Measurements from ENCODE around the gene CYP46A1. TPM values are rescaled to one million over a fixed set of nuclear protein-coding genes. Genes with fewer than 3 reads are reported as not detected.

CYP46A1 gene
- total RNA-seq, 1 donor from 2014 or later = under 0.01 TPM

DNA sequence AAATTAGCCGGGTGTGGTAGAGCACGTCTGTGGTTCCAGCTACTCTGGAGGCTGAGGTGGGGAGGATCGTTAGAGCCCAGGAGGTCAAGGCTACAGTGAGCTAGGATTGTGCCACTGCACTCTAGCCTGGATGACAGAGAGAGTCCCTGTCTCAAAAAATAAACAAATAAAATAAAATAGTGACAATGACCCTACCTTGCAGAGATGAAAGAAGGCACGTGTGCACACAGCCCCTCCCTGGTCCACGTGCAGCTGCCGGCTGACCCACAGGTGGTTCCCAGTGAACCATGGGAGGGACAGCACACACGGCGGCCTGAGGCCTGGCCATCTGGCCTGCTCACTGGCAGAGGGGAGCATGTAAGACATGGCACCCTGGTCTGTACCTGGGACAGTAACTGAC, 34.5 kb upstream of the CYP46A1 start:
- H3K4me3 ChIP-seq (ENCODE audit: low read depth, low read length) = no peak overlapping the region
- DNase-seq (ENCODE audit: low read depth) = no peak
- TF ChIP-seq, protein P1, sequence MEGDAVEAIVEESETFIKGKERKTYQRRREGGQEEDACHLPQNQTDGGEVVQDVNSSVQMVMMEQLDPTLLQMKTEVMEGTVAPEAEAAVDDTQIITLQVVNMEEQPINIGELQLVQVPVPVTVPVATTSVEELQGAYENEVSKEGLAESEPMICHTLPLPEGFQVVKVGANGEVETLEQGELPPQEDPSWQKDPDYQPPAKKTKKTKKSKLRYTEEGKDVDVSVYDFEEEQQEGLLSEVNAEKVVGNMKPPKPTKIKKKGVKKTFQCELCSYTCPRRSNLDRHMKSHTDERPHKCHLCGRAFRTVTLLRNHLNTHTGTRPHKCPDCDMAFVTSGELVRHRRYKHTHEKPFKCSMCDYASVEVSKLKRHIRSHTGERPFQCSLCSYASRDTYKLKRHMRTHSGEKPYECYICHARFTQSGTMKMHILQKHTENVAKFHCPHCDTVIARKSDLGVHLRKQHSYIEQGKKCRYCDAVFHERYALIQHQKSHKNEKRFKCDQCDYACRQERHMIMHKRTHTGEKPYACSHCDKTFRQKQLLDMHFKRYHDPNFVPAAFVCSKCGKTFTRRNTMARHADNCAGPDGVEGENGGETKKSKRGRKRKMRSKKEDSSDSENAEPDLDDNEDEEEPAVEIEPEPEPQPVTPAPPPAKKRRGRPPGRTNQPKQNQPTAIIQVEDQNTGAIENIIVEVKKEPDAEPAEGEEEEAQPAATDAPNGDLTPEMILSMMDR (conservative IDR thresholded peaks at IDR 0.05; ENCODE audit: low read depth, low read length) = no peak

DNA sequence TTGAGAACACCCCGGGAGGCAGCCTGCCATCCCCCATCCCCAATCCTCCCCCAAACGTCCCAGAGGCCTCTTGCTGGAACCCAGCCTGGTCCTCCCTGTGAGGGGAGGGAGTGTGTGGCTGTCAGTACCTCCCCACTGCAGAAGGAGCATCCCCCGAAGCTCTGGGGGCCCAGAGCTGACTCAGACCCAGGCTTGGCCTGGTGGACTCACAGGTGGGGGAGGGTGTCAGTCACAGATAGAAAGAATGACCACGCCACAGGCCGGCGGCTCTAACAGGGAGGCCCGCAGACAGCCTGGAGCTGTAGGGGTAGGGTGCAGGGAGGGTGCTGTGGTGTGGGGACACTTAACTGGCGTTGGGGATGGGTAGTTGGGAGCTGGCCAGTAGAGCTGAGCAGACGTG, 33.9 kb upstream of the CYP46A1 start:
- TF ChIP-seq, protein P1 (conservative IDR thresholded peaks at IDR 0.05; ENCODE audit: low read depth, low read length) = no peak
- DNase-seq (ENCODE audit: low read depth) = no peak
- H3K4me3 ChIP-seq (ENCODE audit: low read depth, low read length) = no peak overlapping the region

DNA sequence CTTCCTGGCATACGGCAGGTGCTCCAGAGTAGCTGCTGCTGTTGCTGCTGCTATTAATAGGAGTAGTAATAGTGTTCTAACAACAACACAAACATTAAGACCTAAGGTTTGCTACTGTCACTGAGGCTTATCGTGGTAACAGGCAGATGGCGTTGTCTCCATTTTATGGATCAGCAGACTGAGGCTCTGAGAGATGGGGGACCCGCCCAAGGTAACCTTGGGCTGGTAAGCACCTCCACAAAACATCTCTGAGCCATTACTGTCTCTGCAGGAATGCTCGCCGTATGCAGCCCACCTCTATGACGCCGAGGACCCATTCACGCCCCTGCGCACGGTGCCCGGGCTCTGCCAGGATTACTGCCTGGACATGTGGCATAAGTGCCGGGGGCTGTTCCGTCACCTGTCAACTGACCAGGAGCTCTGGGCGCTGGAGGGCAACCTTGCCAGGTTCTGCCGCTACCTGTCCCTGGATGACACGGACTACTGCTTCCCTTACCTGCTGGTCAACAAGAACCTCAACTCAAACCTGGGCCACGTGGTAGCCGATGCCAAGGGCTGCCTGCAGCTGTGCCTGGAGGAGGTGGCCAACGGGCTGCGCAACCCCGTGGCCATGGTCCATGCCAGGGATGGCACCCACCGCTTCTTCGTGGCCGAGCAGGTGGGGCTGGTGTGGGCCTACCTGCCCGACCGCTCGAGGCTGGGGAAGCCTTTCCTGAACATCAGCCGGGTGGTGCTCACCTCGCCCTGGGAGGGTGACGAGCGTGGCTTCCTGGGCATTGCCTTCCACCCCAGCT, 31.9 kb upstream of the CYP46A1 start:
- no peak for DNase-seq (ENCODE audit: low read depth)
- TF ChIP-seq, protein P1 (conservative IDR thresholded peaks at IDR 0.05; ENCODE audit: low read depth, low read length) = no peak
- H3K4me3 ChIP-seq (ENCODE audit: low read depth, low read length) = no peak overlapping the region

DNA sequence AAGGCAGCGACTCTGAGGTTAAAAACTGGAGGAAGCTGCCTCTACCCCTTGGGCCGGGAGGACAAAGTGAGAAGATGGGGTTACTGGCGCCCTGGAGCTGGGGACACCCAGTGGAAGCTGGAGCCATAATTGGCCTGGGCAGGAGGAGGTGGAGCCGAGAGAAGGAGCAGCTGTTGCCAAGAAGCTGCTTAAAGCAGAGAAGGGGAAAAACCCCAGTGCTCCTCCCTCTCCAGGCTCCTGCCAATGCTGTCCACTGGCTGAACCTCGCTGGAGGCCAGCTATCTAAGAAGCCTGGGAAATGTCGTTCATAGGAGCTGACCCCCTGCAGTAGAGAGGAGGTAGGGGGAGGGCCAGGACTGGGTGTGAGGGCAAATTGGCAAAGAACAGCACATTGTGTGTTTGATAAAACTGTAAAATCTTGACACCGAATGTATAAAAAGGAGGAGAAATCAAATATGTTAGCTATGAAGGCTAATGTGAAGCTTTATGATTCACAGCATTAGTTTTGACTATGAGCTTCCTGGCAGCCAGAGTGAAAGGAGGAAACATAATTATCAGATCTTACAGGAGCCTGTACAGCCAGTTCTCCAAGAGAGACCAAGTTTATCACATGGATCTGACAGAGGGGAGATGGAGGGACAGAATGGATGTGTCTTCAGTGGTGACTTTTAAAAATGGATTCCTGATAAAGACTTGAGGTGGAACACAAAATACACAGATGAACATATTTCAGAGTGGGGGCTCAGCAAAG, 29.7 kb upstream of the CYP46A1 start:
- peak; percentile 29 for DNase-seq (ENCODE audit: low read depth)
- TF ChIP-seq, protein P1 (conservative IDR thresholded peaks at IDR 0.05; ENCODE audit: low read depth, low read length) = no peak
- no peak overlapping the region for H3K4me3 ChIP-seq (ENCODE audit: low read depth, low read length)

DNA sequence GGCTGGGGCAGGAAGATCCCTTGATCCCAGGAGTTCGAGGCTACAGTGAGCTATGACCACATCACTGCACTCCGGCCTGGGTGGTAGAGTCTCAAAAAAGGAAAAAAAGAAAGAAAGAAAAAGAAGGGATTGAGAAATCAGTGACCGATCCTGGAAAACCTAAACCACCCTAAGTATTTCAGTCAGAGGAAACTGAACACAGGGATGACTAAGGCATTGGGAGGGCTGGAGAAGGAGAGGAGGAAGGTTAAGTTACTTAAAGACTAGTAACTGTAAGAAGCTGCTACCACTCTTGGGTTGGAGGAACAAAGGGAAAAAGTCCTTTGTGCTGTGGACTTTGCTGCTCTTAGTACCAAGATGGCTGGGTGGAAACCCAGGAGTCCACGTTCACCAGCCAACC, 28.6 kb upstream of the CYP46A1 start:
- DNase-seq (ENCODE audit: low read depth) = no peak
- TF ChIP-seq, protein P1 (conservative IDR thresholded peaks at IDR 0.05; ENCODE audit: low read depth, low read length) = no peak
- no peak overlapping the region for H3K4me3 ChIP-seq (ENCODE audit: low read depth, low read length)

DNA sequence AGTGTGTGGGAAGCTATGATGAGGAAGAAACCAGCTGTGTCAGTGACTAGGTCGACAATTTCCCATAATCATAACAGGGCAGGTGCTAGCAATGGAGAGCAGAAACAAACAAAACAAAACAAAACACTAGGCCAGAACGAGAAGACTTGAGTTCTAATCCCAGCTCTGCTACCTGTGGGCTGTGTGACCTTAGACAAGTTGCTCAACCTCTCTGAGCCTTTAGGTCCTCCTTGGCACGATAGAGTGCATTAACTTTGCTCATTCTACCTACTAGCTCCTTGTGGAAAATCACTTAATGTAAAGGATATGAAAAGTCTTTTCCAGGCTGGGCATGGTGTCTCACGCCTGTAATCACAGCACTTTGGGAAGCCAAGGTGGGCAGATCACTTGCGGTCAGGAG, 27.9 kb upstream of the CYP46A1 start:
- no peak for DNase-seq (ENCODE audit: low read depth)
- TF ChIP-seq, protein P1 (conservative IDR thresholded peaks at IDR 0.05; ENCODE audit: low read depth, low read length) = no peak
- H3K4me3 ChIP-seq (ENCODE audit: low read depth, low read length) = no peak overlapping the region
